ENCODE data around the gene AFF3. TPM values are rescaled to one million over a fixed set of nuclear protein-coding genes. Genes with fewer than 3 reads are reported as not detected.

The AFF3 gene
- total RNA-seq, 1 donor from 2014 or later: 44.6 TPM

DNA sequence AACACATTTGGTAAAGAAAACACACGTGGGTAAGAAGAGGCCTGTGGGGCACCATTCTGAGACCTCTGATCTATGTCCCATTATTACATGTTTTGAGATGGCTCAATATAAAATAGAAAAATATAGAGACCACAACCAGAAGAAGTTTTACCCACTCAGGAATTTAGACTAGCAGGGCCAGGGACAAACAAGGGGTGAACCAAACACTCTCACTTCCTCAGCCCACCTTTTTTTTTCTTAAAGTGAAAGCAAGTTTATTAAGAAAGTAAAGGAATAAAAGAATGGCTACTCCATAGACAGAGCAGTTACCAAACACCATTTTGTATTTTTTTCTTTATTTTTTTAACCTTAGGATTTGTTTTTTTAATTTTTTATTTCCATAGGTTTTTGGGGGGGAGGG, 533.5 kb downstream of the AFF3 start:
- Histone ChIP-seq H3K27ac (no peak overlapping the region), H3K9me3 (no peaks in the 10 kb centered on the region), H3K4me1 (peaks cover 4% of the 10 kb centered on the region), H3K4me3 (no peak overlapping the region), H3K36me3 (no peaks in the 10 kb centered on the region), H3K27me3 (no peaks in the 10 kb centered on the region)
- ATAC-seq (no peak), DNase-seq (no peak)
- TF ChIP-seq, protein P1, sequence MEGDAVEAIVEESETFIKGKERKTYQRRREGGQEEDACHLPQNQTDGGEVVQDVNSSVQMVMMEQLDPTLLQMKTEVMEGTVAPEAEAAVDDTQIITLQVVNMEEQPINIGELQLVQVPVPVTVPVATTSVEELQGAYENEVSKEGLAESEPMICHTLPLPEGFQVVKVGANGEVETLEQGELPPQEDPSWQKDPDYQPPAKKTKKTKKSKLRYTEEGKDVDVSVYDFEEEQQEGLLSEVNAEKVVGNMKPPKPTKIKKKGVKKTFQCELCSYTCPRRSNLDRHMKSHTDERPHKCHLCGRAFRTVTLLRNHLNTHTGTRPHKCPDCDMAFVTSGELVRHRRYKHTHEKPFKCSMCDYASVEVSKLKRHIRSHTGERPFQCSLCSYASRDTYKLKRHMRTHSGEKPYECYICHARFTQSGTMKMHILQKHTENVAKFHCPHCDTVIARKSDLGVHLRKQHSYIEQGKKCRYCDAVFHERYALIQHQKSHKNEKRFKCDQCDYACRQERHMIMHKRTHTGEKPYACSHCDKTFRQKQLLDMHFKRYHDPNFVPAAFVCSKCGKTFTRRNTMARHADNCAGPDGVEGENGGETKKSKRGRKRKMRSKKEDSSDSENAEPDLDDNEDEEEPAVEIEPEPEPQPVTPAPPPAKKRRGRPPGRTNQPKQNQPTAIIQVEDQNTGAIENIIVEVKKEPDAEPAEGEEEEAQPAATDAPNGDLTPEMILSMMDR (IDR thresholded peaks at IDR 0.05): no peak
- intact Hi-C loops (cut with DNase I): no loop called here

DNA sequence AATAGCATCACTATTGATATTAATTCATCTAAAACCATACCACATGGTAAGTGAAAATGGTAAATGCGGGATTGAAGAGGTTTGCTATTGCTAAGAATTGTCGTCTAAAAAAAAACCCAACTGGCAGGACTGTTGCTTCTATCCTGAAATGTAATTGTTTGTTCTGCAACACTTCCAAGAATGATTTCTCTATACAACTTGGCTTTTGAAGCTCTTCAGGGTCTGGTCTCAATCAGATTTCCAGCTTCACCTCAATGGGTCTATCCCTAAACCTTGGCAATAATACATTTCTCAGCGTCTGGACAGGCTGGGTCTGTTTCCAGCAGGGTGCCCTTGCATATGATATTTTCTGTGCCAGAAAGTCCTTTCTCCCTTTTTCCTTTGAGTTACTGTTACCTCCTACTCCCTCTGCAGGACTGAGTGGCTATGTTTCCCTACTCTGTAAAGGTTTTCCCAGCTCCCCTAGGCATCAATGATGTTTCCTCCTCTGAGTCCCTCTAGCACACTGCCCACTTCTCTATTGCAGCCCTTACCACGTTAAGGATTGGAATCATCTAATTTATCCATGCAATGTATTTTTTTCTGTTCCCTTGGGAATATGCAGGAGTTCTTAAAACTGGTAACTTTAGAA, 534.4 kb downstream of the AFF3 start:
- Histone ChIP-seq H3K36me3 (no peaks in the 10 kb centered on the region), H3K27me3 (no peaks in the 10 kb centered on the region), H3K27ac (no peak overlapping the region), H3K4me3 (no peak overlapping the region), H3K9me3 (no peaks in the 10 kb centered on the region), H3K4me1 (peaks cover 4% of the 10 kb centered on the region)
- DNase-seq (no peak), ATAC-seq (no peak)
- TF ChIP-seq, protein P1 (IDR thresholded peaks at IDR 0.05): no peak
- intact Hi-C loops (cut with DNase I): no loop called here

- Histone ChIP-seq H3K36me3 (no peaks in the 10 kb centered on the region), H3K9me3 (no peaks in the 10 kb centered on the region), H3K27me3 (no peaks in the 10 kb centered on the region), H3K4me1 (peaks cover 4% of the 10 kb centered on the region), H3K27ac (no peak overlapping the region), H3K4me3 (no peak overlapping the region)
- TF ChIP-seq, protein P1 (IDR thresholded peaks at IDR 0.05): no peak
- ATAC-seq: no peak
- DNase-seq: no peak
- intact Hi-C loops (cut with DNase I): no loop called here
These were observed 534.9 kb downstream of the AFF3 start for GRCh38 chr2:99607454-99607853.

- ATAC-seq (no peak), DNase-seq (no peak)
- no peak overlapping the region for H3K4me3 ChIP-seq
- TF ChIP-seq, protein P1 (IDR thresholded peaks at IDR 0.05): no peak
- no peaks in the 10 kb centered on the region for H3K36me3 ChIP-seq
- peaks cover 4% of the 10 kb centered on the region for H3K4me1 ChIP-seq
- H3K27ac ChIP-seq: no peak overlapping the region
- H3K9me3 ChIP-seq: no peaks in the 10 kb centered on the region
- peaks cover 3% of the 10 kb centered on the region for H3K27me3 ChIP-seq
- intact Hi-C loops (cut with DNase I): no loop called here
These were observed 537.4 kb downstream of the AFF3 start for GRCh38 chr2:99605036-99605435.

DNA sequence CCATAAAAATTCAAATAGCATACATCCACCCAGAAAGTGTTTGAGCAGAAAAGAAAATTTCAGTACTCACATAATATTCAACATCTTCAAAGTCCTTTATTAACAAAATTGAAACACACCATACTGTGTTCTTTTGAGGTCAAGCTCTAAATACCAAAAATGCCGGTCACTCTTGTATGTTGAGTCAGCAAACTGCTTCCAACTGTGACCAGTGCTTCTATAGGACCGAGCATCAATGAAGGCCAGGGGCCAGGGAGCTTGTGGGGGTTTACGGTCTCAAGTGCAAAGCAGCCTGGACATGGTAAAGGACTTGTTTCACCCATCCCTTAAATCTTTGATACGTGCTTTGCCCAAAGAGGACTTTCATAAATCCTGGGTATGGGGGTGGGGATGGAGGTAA, 539.9 kb downstream of the AFF3 start:
- TF ChIP-seq, protein P1 (IDR thresholded peaks at IDR 0.05): no peak
- Histone ChIP-seq H3K4me3 (no peak overlapping the region), H3K27ac (no peak overlapping the region)

More for the DNA sequence above, 539.9 kb downstream of the AFF3 start:
- peaks cover under 1% of the 10 kb centered on the region for H3K4me1 ChIP-seq
- intact Hi-C loops (cut with DNase I): no loop called here
- H3K27me3 ChIP-seq: peaks cover 3% of the 10 kb centered on the region
- ATAC-seq (no peak), DNase-seq (no peak)
- H3K9me3 ChIP-seq: no peaks in the 10 kb centered on the region
- H3K36me3 ChIP-seq: no peaks in the 10 kb centered on the region
